HG02763 (cell line): ENCODE data around the gene PLEKHN1.

Source experiments
- ATAC-seq: cut with Tn5 transposase; IDR thresholded peaks from one replicate; pipeline ENCODE4 v1.9.1; 2021; ENCODE audit warnings: mild to moderate bottlenecking, moderate library complexity; ENCODE audit not compliant: unreplicated experiment

PLEKHN1 gene

DNA sequence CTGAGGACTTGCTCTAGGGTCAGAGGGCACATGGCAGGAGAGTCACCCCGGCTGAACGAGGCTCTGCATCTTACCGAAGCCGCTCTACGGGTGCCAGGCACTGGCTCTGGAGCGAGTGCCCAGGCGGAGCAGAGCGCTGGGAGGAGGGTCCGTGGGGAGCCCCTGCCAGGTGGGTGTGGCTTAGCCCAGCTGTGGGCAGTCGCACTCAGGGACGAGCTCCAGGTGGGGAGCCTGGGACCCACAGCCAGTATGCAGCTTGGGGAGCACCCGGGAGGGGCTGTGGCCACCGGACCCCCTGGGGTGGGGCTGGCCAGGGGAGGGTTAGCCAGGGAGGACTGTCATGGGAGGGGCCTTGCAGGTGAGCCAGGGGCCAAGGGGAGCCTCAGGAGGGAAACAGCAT, 57.4 kb downstream of the PLEKHN1 start:
- no peak for ATAC-seq

GRCh38 chr1:1024149-1024770, 58.0 kb downstream of the PLEKHN1 start:
- ATAC-seq: no peak

DNA sequence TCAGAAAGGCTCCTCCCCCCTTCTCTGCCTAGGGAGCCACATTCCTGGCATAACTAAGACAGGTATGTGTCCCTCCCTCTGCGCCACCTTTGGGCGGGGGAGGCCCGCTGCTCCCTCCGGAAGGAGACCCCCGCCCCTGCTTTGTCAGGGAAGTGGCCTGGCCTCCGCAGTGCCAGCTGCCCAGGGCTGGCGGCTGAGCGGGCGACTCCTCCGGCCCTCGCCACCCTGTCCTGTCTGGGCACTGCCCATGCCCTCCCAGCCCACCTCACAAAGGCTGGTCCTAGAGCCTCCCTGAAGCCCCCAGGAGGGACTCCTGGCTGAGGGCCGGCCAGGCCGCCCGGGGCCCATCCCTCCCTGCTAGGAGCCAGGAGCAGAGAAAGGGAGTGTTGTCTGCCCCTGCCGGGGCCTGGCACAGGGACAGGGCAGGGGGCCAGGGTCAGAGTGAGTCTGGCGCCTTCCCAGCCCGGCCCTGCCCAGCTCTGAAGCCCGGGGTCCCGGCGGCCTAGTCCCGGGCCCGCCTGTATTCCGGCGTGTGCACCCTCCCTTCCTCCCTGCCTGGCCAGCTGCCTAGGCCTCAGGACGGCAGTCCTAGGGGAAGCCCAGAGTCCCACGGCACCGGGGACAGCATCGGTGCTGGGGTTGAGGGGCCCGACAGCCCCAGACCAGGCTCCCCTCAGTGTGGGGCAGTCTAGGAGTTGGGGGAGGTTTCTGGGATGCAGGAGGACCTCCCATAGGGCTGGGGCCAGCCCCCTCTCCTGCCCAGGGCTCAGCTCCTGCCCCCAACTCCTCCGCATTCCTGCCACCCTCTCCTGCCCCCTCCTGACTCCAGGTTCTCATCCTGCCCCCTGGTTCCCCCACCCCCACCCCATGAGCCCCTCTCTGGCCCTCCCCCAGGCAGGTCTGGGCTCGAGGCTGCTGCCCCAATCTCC, 58.8 kb downstream of the PLEKHN1 start:
- ATAC-seq: no peak
